ENCODE results near the gene IQSEC3. TPM values are rescaled to one million over a fixed set of nuclear protein-coding genes. Genes with fewer than 3 reads are reported as not detected.

Gene IQSEC3
- total RNA-seq, 1 donor: 0.36 TPM

- no peak for TF ChIP-seq CTCF (IDR thresholded peaks at IDR 0.05; ENCODE audit: extremely low read depth, low read depth, low read length)
- Histone ChIP-seq H3K36me3 (ENCODE audit: insufficient read depth, low read length) (no peaks in the 10 kb centered on the region), H3K4me1 (ENCODE audit: insufficient read depth, low read length) (no peaks in the 10 kb centered on the region)
Observed at GRCh38 chr12:53735-54730, 12.5 kb upstream of the IQSEC3 start.

GRCh38 chr12:54750-55535 is 11.6 kb upstream of the IQSEC3 start:
- Histone ChIP-seq H3K9me3 (ENCODE audit: low read depth, low read length) (no peaks in the 10 kb centered on the region), H3K4me1 (ENCODE audit: insufficient read depth, low read length) (no peaks in the 10 kb centered on the region), H2AFZ (ENCODE audit: low read length) (no peak overlapping the region), H3K36me3 (ENCODE audit: insufficient read depth, low read length) (no peaks in the 10 kb centered on the region), H3K4me3 (ENCODE audit: insufficient read depth, low read length) (no peak overlapping the region), H3K79me2 (ENCODE audit: insufficient read depth, low read length) (no peaks in the 10 kb centered on the region), H3K4me2 (ENCODE audit: insufficient read depth, low read length) (no peak overlapping the region), H3K27me3 (ENCODE audit: insufficient read depth, low read length) (peaks cover 34% of the 10 kb centered on the region), H4K20me1 (ENCODE audit: insufficient read depth, low read length) (no peaks in the 10 kb centered on the region), H3K27ac (ENCODE audit: low read depth, low read length) (no peak overlapping the region)
- TF ChIP-seq CTCF (IDR thresholded peaks at IDR 0.05; ENCODE audit: extremely low read depth, low read depth, low read length): no peak
- DNase-seq (ENCODE audit: insufficient read length, low spot score, missing footprints): peak; percentile 53

More at GRCh38 chr12:53735-54730, 12.5 kb upstream of the IQSEC3 start:
- H3K27ac ChIP-seq (ENCODE audit: low read depth, low read length): no peak overlapping the region
- H3K27me3 ChIP-seq (ENCODE audit: insufficient read depth, low read length): peaks cover 34% of the 10 kb centered on the region
- peak; percentile 41 for DNase-seq (ENCODE audit: insufficient read length, low spot score, missing footprints)
- H3K4me2 ChIP-seq (ENCODE audit: insufficient read depth, low read length): no peak overlapping the region
- no peak overlapping the region for H3K4me3 ChIP-seq (ENCODE audit: insufficient read depth, low read length)
- H4K20me1 ChIP-seq (ENCODE audit: insufficient read depth, low read length): no peaks in the 10 kb centered on the region
- H3K79me2 ChIP-seq (ENCODE audit: insufficient read depth, low read length): no peaks in the 10 kb centered on the region
- H3K9me3 ChIP-seq (ENCODE audit: low read depth, low read length): no peaks in the 10 kb centered on the region
- no peak overlapping the region for H2AFZ ChIP-seq (ENCODE audit: low read length)

GRCh38 chr12:56683-57346 is 9.8 kb upstream of the IQSEC3 start:
- peak; percentile 13 for DNase-seq (ENCODE audit: insufficient read length, low spot score, missing footprints)
- Histone ChIP-seq H3K79me2 (ENCODE audit: insufficient read depth, low read length) (no peaks in the 10 kb centered on the region), H3K4me1 (ENCODE audit: insufficient read depth, low read length) (no peaks in the 10 kb centered on the region), H3K9me3 (ENCODE audit: low read depth, low read length) (no peaks in the 10 kb centered on the region), H2AFZ (ENCODE audit: low read length) (no peak overlapping the region), H3K36me3 (ENCODE audit: insufficient read depth, low read length) (no peaks in the 10 kb centered on the region), H3K27ac (ENCODE audit: low read depth, low read length) (no peak overlapping the region), H3K27me3 (ENCODE audit: insufficient read depth, low read length) (peaks cover 33% of the 10 kb centered on the region), H3K4me2 (ENCODE audit: insufficient read depth, low read length) (no peak overlapping the region), H4K20me1 (ENCODE audit: insufficient read depth, low read length) (no peaks in the 10 kb centered on the region), H3K4me3 (ENCODE audit: insufficient read depth, low read length) (no peak overlapping the region)
- TF ChIP-seq CTCF (IDR thresholded peaks at IDR 0.05; ENCODE audit: extremely low read depth, low read depth, low read length): no peak

Measured in osteoblast (primary cell).